ENCODE results near the gene BEAN1.

DNA sequence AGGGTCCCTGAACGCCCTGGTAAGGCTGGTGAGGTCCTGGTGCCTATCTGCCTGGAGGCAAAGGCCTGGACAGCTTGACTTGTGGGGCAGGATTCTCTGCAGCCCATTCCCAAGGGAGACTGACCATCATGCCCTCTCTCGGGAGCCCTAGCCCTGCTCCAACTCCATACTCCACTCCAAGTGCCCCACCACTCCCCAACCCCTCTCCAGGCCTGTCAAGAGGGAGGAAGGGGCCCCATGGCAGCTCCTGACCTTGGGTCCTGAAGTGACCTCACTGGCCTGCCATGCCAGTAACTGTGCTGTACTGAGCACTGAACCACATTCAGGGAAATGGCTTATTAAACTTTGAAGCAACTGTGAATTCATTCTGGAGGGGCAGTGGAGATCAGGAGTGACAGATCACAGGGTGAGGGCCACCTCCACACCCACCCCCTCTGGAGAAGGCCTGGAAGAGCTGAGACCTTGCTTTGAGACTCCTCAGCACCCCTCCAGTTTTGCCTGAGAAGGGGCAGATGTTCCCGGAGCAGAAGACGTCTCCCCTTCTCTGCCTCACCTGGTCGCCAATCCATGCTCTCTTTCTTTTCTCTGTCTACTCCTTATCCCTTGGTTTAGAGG lies 23.5 kb upstream of the BEAN1 start:
- TF ChIP-seq, protein P1, sequence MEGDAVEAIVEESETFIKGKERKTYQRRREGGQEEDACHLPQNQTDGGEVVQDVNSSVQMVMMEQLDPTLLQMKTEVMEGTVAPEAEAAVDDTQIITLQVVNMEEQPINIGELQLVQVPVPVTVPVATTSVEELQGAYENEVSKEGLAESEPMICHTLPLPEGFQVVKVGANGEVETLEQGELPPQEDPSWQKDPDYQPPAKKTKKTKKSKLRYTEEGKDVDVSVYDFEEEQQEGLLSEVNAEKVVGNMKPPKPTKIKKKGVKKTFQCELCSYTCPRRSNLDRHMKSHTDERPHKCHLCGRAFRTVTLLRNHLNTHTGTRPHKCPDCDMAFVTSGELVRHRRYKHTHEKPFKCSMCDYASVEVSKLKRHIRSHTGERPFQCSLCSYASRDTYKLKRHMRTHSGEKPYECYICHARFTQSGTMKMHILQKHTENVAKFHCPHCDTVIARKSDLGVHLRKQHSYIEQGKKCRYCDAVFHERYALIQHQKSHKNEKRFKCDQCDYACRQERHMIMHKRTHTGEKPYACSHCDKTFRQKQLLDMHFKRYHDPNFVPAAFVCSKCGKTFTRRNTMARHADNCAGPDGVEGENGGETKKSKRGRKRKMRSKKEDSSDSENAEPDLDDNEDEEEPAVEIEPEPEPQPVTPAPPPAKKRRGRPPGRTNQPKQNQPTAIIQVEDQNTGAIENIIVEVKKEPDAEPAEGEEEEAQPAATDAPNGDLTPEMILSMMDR (IDR thresholded peaks at IDR 0.05), result no peak
- TF ChIP-seq EP300 (IDR thresholded peaks at IDR 0.05), result no peak
- no peak for TF ChIP-seq POLR2A (IDR thresholded peaks at IDR 0.05)
